Measurements from ENCODE around the gene ATG16L1.

GRCh38 chr2:233202531-233202944, 48.9 kb upstream of the ATG16L1 start:
- no peak for TF ChIP-seq POLR2AphosphoS5 (IDR thresholded peaks at IDR 0.05; ENCODE audit: borderline replicate concordance, low read depth, low read length)
- TF ChIP-seq EZH2 (IDR thresholded peaks at IDR 0.05): no peak
- TF ChIP-seq FOXP2 (optimal IDR thresholded peaks at IDR 0.05; ENCODE audit: control extremely low read depth, extremely low read length, insufficient read depth): no peak

All from SK-N-MC (cell line).